Measurements from ENCODE around the gene JMY. TPM values are rescaled to one million over a fixed set of nuclear protein-coding genes. Genes with fewer than 3 reads are reported as not detected.

The JMY gene
- total and polyA plus RNA-seq, 4 donors: 2.0 to 33.6 (median 4.9) TPM

- Histone ChIP-seq H3K4me1 (ENCODE audit: control insufficient read depth in 5 of 5, insufficient read depth in 5 of 5, low read length in 5 of 5) (peaks cover 0 to 6% (median 0%) of the 10 kb centered on the region in 5 donors), H3K36me3 (ENCODE audit: control insufficient read depth in 4 of 4, insufficient read depth in 4 of 4, low read length in 4 of 4) (no peaks in the 10 kb centered on the region), H3K4me3 (no peak overlapping the region), H3K27ac (ENCODE audit: low read depth in 1 of 2, low read length in 1 of 2) (no peak overlapping the region), H3K9me3 (ENCODE audit: control insufficient read depth in 4 of 4, insufficient read depth in 3 of 4, low read length in 3 of 4) (no peaks in the 10 kb centered on the region), H3K27me3 (ENCODE audit: control insufficient read depth in 3 of 3, insufficient read depth in 3 of 3, low read length in 2 of 3) (no peaks in the 10 kb centered on the region), H3K9ac (ENCODE audit: insufficient read depth in 1 of 2, low read length in 2 of 2) (no peak overlapping the region)
- DNase-seq: peak; percentile 12 to 80 (median 73)
- no peak for TF ChIP-seq CTCF (IDR thresholded peaks at IDR 0.05; ENCODE audit: control extremely low read depth, extremely low read depth)
- ATAC-seq (ENCODE audit: insufficient read depth, low FRiP score): no peak
- WGBS, 2 donors: 78 to 83% methylated on average over 8 of the region's 8 CpGs
Measured at GRCh38 chr5:79189439-79190234, 46.3 kb upstream of the JMY start.

GRCh38 chr5:79190235-79190529 lies 45.7 kb upstream of the JMY start:
- H3K27ac ChIP-seq (ENCODE audit: low read depth in 1 of 2, low read length in 1 of 2): no peak overlapping the region
- H3K9ac ChIP-seq (ENCODE audit: insufficient read depth in 1 of 2, low read length in 2 of 2): no peak overlapping the region
- H3K27me3 ChIP-seq (ENCODE audit: control insufficient read depth in 3 of 3, insufficient read depth in 3 of 3, low read length in 2 of 3): no peaks in the 10 kb centered on the region
- no peaks in the 10 kb centered on the region for H3K36me3 ChIP-seq (ENCODE audit: control insufficient read depth in 4 of 4, insufficient read depth in 4 of 4, low read length in 4 of 4)
- TF ChIP-seq CTCF (IDR thresholded peaks at IDR 0.05; ENCODE audit: control extremely low read depth, extremely low read depth): no peak
- H3K9me3 ChIP-seq (ENCODE audit: control insufficient read depth in 4 of 4, insufficient read depth in 3 of 4, low read length in 3 of 4): no peaks in the 10 kb centered on the region
- no peak overlapping the region for H3K4me3 ChIP-seq
- DNase-seq (no peak), ATAC-seq (ENCODE audit: insufficient read depth, low FRiP score) (no peak)
- WGBS, 2 donors: 92 to 93% methylated on average over 2 of the region's 2 CpGs
- H3K4me1 ChIP-seq (ENCODE audit: control insufficient read depth in 5 of 5, insufficient read depth in 5 of 5, low read length in 5 of 5): peaks cover 0 to 6% (median 0%) of the 10 kb centered on the region in 5 donors

- Histone ChIP-seq H3K36me3 (ENCODE audit: control insufficient read depth in 4 of 4, insufficient read depth in 4 of 4, low read length in 4 of 4) (no peaks in the 10 kb centered on the region), H3K27ac (ENCODE audit: low read depth in 1 of 2, low read length in 1 of 2) (no peak overlapping the region), H3K9me3 (ENCODE audit: control insufficient read depth in 4 of 4, insufficient read depth in 3 of 4, low read length in 3 of 4) (no peaks in the 10 kb centered on the region), H3K9ac (ENCODE audit: insufficient read depth in 1 of 2, low read length in 2 of 2) (no peak overlapping the region), H3K27me3 (ENCODE audit: control insufficient read depth in 3 of 3, insufficient read depth in 3 of 3, low read length in 2 of 3) (no peaks in the 10 kb centered on the region), H3K4me3 (no peak overlapping the region), H3K4me1 (ENCODE audit: control insufficient read depth in 5 of 5, insufficient read depth in 5 of 5, low read length in 5 of 5) (peaks cover 0 to 6% (median 0%) of the 10 kb centered on the region in 5 donors)
- no peak for TF ChIP-seq CTCF (IDR thresholded peaks at IDR 0.05; ENCODE audit: control extremely low read depth, extremely low read depth)
- ATAC-seq (ENCODE audit: insufficient read depth, low FRiP score) (no peak), DNase-seq (no peak)
- WGBS, 2 donors: 91 to 92% methylated on average over 6 of the region's 6 CpGs
Measured at GRCh38 chr5:79191457-79191856, 44.5 kb upstream of the JMY start.

- ATAC-seq (ENCODE audit: insufficient read depth, low FRiP score): no peak
- 67 to 82% methylated on average over 4 of the region's 4 CpGs for WGBS, 2 donors
- no peaks in the 10 kb centered on the region for H3K27me3 ChIP-seq (ENCODE audit: control insufficient read depth in 3 of 3, insufficient read depth in 3 of 3, low read length in 2 of 3)
Measured at GRCh38 chr5:79193643-79194042, 42.3 kb upstream of the JMY start.

More at GRCh38 chr5:79193643-79194042, 42.3 kb upstream of the JMY start:
- Histone ChIP-seq H3K9me3 (ENCODE audit: control insufficient read depth in 4 of 4, insufficient read depth in 3 of 4, low read length in 3 of 4) (no peaks in the 10 kb centered on the region), H3K36me3 (ENCODE audit: control insufficient read depth in 4 of 4, insufficient read depth in 4 of 4, low read length in 4 of 4) (no peaks in the 10 kb centered on the region), H3K4me1 (ENCODE audit: control insufficient read depth in 5 of 5, insufficient read depth in 5 of 5, low read length in 5 of 5) (peaks cover 0 to 6% (median 0%) of the 10 kb centered on the region in 5 donors), H3K4me3 (no peak overlapping the region), H3K9ac (ENCODE audit: insufficient read depth in 1 of 2, low read length in 2 of 2) (no peak overlapping the region), H3K27ac (ENCODE audit: low read depth in 1 of 2, low read length in 1 of 2) (no peak overlapping the region)
- TF ChIP-seq CTCF (IDR thresholded peaks at IDR 0.05; ENCODE audit: control extremely low read depth, extremely low read depth): no peak
- no peak for DNase-seq

All from lung (tissue), 12 donors.